Endothelial cell of umbilical vein (primary cell): ENCODE data around the gene STX5. TPM values are rescaled to one million over a fixed set of nuclear protein-coding genes. Genes with fewer than 3 reads are reported as not detected.
"Not testable (repeated sequence)": the region's sequence is repeated elsewhere in the genome, so short reads cannot be mapped to it uniquely, and the experiment has no call there.

Experiments used
- BruUV-seq: library from RNA; stranded (reverse); fragments of 400-500 nt; replicated peaks from 2 replicates; lab custom pipeline; 2021; lab: Mats Ljungman, UMichigan
- CTCF ChIA-PET: fragments of 300-600, 350-600 bp; sonication (Branson Sonifier 250); formaldehyde crosslinking; loops from one replicate; lab custom pipeline; 2021; ENCODE audit warnings: antibody characterized with exemption, inconsistent platforms; lab: Charles Lee
- POLR2A ChIA-PET: fragments of 300-600, 350-600 bp; sonication (Branson Sonifier 250); formaldehyde crosslinking; loops from one replicate; lab custom pipeline; 2021; ENCODE audit warnings: antibody characterized with exemption, inconsistent platforms; lab: Charles Lee
- DNase-seq: peaks from one replicate; pipeline ENCODE4 v3.0.0-alpha.2; 2011; ENCODE audit warnings: low read depth, low spot score
- FAIRE-seq: peaks from 2 replicates; lab custom pipeline; 2011; peaks lifted over from hg19 to GRCh38; lab: Jason Lieb, UNC
- H2AFZ ChIP-seq: 2 replicates; pipeline ENCODE4 v1.6.0; 2012; ENCODE audit warnings: low read depth, low read length, control low read depth, inconsistent platforms
- H3K27ac ChIP-seq: 2 replicates; pipeline ENCODE4 v1.5.1; 2011; ENCODE audit warnings: low read depth, mild to moderate bottlenecking, control low read depth, low read length, moderate library complexity; ENCODE audit not compliant: insufficient read depth
- H3K27me3 ChIP-seq, 2 experiments: 2 replicates each; pipeline versions ENCODE4 v1.6.0 to v1.6.1; 2011; ENCODE audit warnings: low read length in 2 of 2, mixed read lengths in 1 of 2; ENCODE audit not compliant: control insufficient read depth in 2 of 2, insufficient read depth in 2 of 2
- H3K36me3 ChIP-seq, 2 experiments: 2 replicates in 1 of 2; 3 replicates in 1 of 2; pipeline ENCODE4 v1.5.1; 2011; ENCODE audit warnings: low read length in 2 of 2, mild to moderate bottlenecking in 1 of 2, moderate library complexity in 1 of 2; ENCODE audit not compliant: control insufficient read depth in 2 of 2, insufficient read depth in 2 of 2; ENCODE audit errors: extremely low read depth in 1 of 2
- H3K4me1 ChIP-seq: 3 replicates; pipeline ENCODE4 v1.5.1; 2011; ENCODE audit warnings: mild to moderate bottlenecking, low read length; ENCODE audit not compliant: control insufficient read depth, insufficient read depth; ENCODE audit errors: extremely low read depth
- H3K4me2 ChIP-seq: 2 replicates; pipeline ENCODE4 v1.6.1; 2011; ENCODE audit warnings: low read length, control low read depth, mixed read lengths; ENCODE audit not compliant: insufficient read depth
- H3K4me3 ChIP-seq, 3 experiments: fragments of 200-600 bp in 1 of 3; sonication (generic), shearing (Covaris generic) in 1 of 3; replicated peaks in 1 of 3; 2 replicates each; pipeline ENCODE4 v1.5.1; 2011 to 2016; ENCODE audit warnings: control low read depth in 3 of 3, low read length in 3 of 3, mild to moderate bottlenecking in 2 of 3, inconsistent platforms in 1 of 3, low read depth in 1 of 3, moderate library complexity in 1 of 3; ENCODE audit not compliant: insufficient read depth in 1 of 3
- H3K79me2 ChIP-seq: 2 replicates; pipeline ENCODE4 v1.6.0; 2012; ENCODE audit warnings: low read length, inconsistent platforms; ENCODE audit not compliant: control insufficient read depth, insufficient read depth
- H3K9ac ChIP-seq: replicated peaks from 2 replicates; pipeline ENCODE3; 2011; ENCODE audit warnings: low read length, control low read depth; ENCODE audit not compliant: insufficient read depth; ENCODE audit errors: extremely low read depth
- H3K9me1 ChIP-seq: replicated peaks from 3 replicates; pipeline ENCODE4 v1.6.0; 2011; ENCODE audit warnings: mild to moderate bottlenecking, low read length; ENCODE audit not compliant: control insufficient read depth, insufficient read depth; ENCODE audit errors: extremely low read depth
- H3K9me3 ChIP-seq: replicated peaks from 2 replicates; pipeline ENCODE4 v1.5.1; 2012; ENCODE audit warnings: low read length, inconsistent platforms; ENCODE audit not compliant: control insufficient read depth, insufficient read depth
- H4K20me1 ChIP-seq: replicated peaks from 2 replicates; pipeline ENCODE3; 2011; ENCODE audit warnings: mild to moderate bottlenecking, low read length; ENCODE audit not compliant: control insufficient read depth, insufficient read depth; ENCODE audit errors: extremely low read depth
- GATA2 ChIP-seq: IDR thresholded peaks from 2 replicates; pipeline ENCODE4 v1.7.0; 2011; ENCODE audit warnings: low read depth, mild to moderate bottlenecking, moderate library complexity, mixed read lengths, low read length; ENCODE audit not compliant: insufficient read length, insufficient read depth
- POLR2A ChIP-seq: IDR thresholded peaks from 2 replicates; pipeline ENCODE4 v1.6.1; 2012; ENCODE audit warnings: low read depth, mild to moderate bottlenecking, control low read depth, low read length
- POLR2AphosphoS5 ChIP-seq: IDR thresholded peaks from 2 replicates; pipeline ENCODE4 v1.6.1; 2012; ENCODE audit warnings: low read depth, mild to moderate bottlenecking, control low read depth, low read length, moderate library complexity; ENCODE audit not compliant: insufficient read depth
- dilution Hi-C: fragments of 300-500 bp; cut with MboI; formaldehyde crosslinking; loops from one replicate; pipeline ENCODE4 v1.15.0; 2019; ENCODE audit warnings: low sequenced_read_pairs; ENCODE audit not compliant: extremely low pct_ligation_motif_present
- intact Hi-C: fragments of 100-400 bp; cut with micrococcal nuclease; formaldehyde crosslinking; loops from one replicate; pipeline ENCODE4 v1.10.0; 2022
- polyA plus RNA-seq, 4 experiments: library from polyadenylated mRNA; depleted of rRNA in 3 of 4; stranded (reverse) in 3 of 4; unstranded in 1 of 4; fragments of >200 nt; gene quantifications; 2 replicates each; pipeline versions ENCODE4 v1.2.1 to v1.2.3, GENCODE V29; 2011 to 2012; ENCODE audit warnings: missing spikeins in 1 of 4
- total RNA-seq: library from RNA; stranded (reverse); gene quantifications from 2 replicates; pipeline ENCODE4 v1.2.3, GENCODE V29; 2021
- TF ChIP-seq, protein P1 (sequence below): IDR thresholded peaks from 2 replicates; pipeline ENCODE4 v1.6.1; 2011; ENCODE audit not compliant: insufficient read depth, insufficient read length

The STX5 gene
- total and polyA plus RNA-seq, 2 donors (not counting 3 experiments of a cell fraction or from before 2014, with no cell fraction given), result 41.3 to 46.4 TPM

DNA sequence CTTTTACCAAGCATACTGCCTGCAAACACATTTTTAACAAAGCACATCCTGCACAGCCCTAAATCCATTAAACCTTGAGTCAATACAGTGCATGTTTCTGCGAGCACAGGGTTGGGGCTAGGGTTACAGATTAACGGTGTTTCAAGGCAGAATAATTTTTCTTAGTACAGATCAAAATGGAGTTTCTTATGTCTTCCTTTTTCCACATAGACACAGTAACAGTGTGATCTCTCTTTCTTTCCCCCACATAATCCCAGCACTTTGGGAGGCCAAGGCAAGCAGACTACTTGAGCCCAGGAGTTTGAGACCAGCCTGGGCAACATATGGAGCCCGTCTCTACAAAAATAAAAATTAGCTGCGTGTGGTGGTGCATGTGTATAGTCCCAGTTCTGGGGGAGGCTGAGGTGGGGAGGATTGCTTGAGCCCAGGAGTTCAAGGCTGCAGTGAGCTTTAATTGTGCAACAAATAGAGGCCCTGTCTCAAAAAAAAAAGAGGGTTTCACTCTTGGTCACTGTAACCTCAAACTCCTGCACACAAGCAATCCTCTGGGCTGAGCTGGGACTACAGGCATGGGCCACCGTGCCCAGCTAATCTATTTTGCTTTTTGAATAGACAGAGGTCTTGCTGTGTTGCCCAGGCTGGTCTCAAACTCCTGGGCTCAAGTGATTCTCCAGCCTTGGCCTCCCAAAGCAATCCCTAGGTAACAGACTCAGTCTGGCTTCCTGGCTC lies 29.1 kb upstream of the STX5 start:
- TF ChIP-seq GATA2, result no peak
- no peak for TF ChIP-seq POLR2A
- no peak for TF ChIP-seq POLR2AphosphoS5
- TF ChIP-seq, protein P1, sequence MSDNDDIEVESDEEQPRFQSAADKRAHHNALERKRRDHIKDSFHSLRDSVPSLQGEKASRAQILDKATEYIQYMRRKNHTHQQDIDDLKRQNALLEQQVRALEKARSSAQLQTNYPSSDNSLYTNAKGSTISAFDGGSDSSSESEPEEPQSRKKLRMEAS, result no peak
- Histone ChIP-seq H3K9ac (no peak overlapping the region), H2AFZ (no peak overlapping the region), H3K4me3 (no peak overlapping the region), H3K36me3 (no peaks in the 10 kb centered on the region), H3K27me3 (no peaks in the 10 kb centered on the region), H3K27ac (no peak overlapping the region), H3K4me2 (no peak overlapping the region), H3K79me2 (peaks cover 48% of the 10 kb centered on the region), H4K20me1 (no peaks in the 10 kb centered on the region), H3K4me1 (peaks cover 6% of the 10 kb centered on the region), H3K9me1 (no peaks in the 10 kb centered on the region), H3K9me3 (no peaks in the 10 kb centered on the region)
- dilution Hi-C loops, result no loop called here
- POLR2A ChIA-PET, result interaction anchor here (1.3 kb wide), 1 partner anchor 20 kb away, joined by 6 read pairs; no protein-coding TSS in a partner anchor
- FAIRE-seq (no peak), DNase-seq (no peak)
- CTCF ChIA-PET, result interaction anchor here (0.6 to 7.2 kb wide), 6 partner anchors 9 to 220 kb away, joined by 3 to 105 read pairs (median 3); partner anchors contain the start of genes STX5 and TMEM179B
- BruUV-seq, result no TSS peak
- intact Hi-C loops, result no loop called here

DNA sequence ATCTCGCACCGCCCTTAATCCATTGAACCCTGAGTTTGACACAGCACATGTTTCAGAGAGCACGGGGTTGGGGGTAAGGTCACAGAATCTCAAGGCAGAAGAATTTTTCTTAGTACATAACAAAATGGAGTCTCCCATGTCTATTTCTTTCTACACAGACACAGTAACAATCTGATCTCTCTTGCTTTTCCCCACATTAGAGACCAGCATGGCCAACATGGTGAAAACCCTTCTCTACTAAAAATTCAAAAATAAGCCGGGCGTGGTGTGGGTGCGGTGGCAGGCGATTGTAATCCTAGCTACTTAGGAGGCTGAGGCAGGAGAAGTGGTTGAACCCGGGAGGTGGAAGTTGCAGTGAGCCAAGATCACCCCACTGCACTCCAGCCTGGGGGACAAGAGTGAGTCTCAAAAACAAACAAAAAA lies 27.4 kb upstream of the STX5 start:
- H3K27ac ChIP-seq, H3K9me3 ChIP-seq, DNase-seq, POLR2A ChIA-PET, H3K27me3 ChIP-seq, CTCF ChIA-PET, H3K9ac ChIP-seq, H3K4me3 ChIP-seq, H3K36me3 ChIP-seq, H3K4me2 ChIP-seq, H4K20me1 ChIP-seq, dilution Hi-C loops, H3K4me1 ChIP-seq, FAIRE-seq, H3K9me1 ChIP-seq, H2AFZ ChIP-seq, BruUV-seq, intact Hi-C loops: not testable (repeated sequence)
- H3K79me2 ChIP-seq, result peaks cover 49% of the 10 kb centered on the region
